HG03280 (cell line): ENCODE data around the gene ADCYAP1R1.

Experiments
- ATAC-seq: cut with Tn5 transposase; IDR thresholded peaks from one replicate; pipeline ENCODE4 v1.9.1; 2021; ENCODE audit warnings: mild to moderate bottlenecking, moderate library complexity; ENCODE audit not compliant: unreplicated experiment

ADCYAP1R1 gene

DNA sequence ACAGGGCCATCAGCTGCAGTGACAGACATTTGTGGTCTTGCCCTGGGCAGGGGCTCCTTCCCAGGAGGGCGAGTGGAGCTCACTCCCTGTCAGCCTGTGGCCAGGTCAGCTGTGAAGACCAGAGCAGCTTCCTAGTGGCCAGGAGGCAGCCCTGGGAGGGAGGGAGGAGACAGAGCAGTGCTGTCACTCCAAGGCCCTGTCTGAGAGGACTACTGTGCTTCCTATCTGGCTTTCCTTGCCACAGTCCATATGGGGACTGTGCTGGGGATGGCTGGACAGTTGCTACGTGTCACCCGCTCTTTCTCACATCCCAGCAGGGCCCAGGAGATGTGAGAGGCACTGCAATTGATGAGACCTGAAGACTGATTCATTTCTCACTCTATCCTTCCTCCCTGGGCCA, 15.2 kb upstream of the ADCYAP1R1 start:
- no peak for ATAC-seq

DNA sequence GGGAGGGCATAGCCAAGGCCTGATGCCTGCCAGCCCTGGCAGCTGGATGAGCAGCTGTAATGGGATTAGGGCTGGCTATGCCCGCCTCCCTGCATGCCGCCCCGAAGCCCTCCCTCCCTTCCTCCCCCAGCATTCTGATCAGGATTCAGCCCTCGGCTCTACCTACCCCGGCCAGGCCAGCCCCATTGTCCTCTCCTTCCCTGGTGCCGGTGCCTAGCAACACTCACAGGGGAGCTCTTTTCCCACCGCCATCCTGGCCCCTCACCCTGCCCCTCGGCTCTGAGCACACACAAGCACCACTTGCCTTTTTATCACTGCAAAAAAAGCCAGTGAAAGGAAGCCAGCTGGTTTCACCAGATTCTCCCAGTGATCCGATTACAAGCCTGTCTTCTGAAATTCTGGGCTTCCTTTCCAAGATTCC, 9.0 kb upstream of the ADCYAP1R1 start:
- no peak for ATAC-seq

DNA sequence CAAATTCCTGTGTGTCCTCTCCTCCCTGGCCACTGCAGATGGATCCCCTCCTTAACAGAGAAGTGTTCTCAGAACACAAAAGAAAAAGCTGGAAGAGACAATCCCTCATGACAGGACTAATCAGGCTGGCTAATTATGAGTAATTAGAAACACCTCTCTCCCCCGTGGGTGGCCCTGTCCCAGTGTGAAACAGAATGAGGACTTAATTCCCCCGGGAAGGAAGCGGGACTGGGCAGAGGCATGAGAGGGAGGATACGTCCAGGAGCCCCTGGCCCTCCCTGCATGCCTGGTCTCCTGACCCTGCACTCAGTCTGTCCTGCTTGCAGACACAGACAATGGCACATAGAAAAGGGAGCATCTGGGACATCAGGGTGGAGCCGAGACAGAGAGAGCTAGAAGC, 7.6 kb upstream of the ADCYAP1R1 start:
- ATAC-seq, result no peak

DNA sequence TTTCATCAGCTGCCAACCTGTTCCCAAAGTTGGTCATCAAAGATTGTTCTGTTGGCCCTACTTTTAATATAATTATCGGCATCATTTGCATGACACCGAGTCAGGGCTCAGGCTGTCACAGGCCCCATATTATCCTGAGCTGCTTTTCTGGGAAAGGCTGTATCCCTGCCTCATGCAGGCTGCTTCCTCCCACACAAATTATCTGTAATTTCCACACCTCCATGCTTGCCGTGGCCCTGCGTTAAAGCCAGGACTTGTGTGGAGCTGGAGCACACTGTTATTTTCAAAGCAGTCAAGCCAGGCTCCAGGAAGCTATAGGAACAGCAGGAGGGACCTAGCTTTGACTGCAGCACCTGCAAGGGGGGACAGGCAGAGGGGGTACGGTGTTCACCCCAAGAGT, 5.4 kb upstream of the ADCYAP1R1 start:
- ATAC-seq, result no peak

DNA sequence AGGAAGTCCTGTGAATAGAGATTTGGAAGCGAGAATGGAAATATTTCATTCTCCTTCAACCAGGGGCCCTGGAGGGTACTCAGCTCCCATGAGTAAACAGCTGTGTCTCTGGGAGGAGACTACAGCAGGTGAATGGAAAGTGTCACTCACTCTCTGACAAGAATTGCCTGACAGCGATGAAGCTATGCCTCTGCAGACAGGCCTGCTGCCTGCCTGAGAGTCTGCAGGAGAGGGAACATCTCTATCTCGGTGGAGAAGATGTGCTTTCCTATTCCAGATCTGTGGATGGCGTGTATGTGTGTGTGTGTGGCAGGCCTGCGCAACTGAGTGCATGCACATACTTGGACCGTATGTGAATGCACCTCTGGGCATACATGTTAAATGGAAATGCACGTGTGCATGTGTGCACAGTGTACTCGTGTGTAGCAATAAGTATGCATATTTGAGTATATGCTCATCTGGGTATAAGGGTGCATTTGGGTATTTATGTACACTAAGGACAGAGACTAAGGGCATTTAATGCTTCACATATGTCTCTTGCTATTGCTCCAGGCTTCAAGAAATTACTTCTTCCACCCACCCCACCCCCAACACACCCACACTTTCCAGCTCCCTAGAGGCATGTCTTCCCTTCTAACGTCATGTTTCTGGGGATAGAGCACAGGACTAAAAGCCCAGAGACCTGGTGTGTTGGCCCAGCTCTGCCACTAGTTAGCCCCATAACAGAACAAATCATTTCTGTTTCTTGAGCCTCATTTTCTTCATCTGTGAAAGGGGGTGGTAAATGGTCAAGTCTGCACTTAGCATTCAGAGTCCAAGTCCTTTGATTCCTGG, 4.6 kb upstream of the ADCYAP1R1 start:
- ATAC-seq, result no peak

DNA sequence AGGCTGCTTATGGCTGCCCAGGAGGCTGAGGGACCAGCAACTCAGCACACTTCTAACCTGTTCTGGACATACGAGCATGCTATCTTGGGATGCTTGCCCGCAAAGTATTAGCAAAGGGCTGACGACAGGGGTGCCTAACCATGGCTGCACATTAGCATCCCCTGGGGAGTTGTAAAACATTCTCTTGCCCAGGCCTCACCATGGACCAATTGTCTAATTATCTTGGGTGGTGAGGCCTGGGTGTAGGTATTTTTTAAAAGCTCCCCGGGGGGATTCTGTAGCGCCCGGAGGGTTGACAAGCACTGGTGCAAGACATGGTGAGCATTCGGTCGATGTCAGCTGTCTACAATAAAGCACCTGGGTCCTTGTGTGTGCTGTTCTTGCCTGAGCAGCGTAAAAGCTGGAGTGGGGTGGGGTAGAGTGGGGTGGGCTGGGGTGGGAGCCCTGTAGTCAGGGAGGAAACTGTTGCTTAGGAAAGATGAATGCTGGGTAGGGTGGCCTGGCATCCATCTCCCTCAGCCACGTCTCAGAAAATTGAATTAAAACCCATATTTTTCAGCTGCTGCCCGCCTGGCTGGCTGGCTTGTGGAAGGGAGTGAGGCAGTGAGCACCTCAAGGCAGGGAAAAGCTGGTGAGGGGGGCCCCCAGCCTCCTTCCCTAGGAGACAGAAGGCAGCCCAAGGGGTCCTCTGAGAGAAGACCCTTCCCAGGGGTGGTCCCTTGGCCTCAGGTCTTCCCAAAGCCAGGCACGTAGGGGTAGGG, 2.9 kb upstream of the ADCYAP1R1 start:
- ATAC-seq, result no peak

DNA sequence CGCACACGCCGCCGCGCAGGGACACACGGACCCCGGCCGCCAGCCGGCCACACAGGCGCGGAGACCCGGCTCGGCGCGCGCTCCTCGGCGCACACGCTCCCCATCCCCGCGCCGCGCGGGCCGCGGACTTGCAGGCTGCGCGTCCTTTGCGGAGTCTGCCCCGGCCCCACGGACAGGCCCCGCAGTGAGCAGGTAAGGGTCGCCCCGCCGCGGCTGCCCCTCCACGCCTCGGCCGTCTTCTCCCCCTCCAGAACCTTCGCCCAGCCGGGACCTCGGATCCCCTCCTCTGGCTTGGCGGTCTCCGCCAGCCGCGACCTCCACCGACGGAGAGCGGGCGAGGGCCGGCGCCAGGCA, 356 bp downstream of the ADCYAP1R1 start:
- no peak for ATAC-seq

DNA sequence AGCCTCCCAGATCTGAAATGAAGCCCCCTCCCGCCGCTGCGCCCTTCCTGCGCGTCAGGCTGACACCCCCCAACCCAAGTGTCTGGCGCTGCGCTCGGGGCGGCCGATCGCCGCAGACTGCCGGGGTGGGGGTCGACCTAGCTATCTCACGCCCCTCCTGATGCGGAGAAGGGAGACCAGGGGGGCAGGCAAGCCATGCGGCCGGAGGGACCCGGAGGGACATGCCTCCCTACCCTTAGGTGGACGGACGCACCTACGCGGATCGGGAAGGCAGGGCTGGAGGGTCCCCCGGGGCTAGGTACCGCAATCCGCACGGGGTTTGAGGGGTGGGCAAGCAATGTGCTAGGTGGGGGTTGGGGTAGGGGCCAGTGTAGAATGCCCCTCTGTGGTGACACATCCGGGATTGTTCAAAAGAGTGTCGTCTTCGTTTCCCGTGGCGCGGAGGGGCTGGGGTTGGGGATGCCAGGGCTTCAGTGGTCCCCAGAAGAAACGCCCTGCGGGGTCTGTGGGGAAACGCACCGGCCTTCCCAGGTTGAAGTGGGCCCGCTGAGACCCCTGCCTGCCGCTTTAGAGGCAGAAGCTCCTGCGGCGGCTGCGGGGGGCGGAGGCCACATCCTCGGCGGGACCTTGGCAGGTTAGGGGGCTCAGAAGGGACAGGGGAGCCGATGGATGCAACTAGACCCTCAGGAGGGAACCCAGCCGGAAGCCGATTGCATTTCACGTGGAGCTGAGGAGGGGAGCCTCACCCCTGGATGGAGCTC, 913 bp downstream of the ADCYAP1R1 start:
- no peak for ATAC-seq

DNA sequence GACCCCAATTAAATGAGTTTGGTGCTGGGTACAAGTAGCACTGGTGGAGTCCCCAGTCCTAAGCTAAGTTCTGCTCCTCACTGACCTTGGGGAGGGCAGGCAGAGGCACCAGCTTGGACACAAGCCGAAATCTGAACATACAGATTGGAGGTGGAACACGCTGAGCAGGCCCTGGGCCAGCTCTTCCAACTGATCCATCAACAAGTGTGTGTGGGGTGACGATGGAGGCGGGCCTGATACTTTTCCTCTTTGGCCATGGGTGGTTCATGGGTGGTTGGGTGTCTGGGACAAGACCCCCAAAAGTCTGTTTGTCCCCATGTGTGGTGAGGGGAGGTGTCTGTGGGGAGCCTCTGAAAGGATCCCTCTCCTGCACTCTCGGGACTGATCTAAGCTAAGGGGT, 1.9 kb downstream of the ADCYAP1R1 start:
- no peak for ATAC-seq

DNA sequence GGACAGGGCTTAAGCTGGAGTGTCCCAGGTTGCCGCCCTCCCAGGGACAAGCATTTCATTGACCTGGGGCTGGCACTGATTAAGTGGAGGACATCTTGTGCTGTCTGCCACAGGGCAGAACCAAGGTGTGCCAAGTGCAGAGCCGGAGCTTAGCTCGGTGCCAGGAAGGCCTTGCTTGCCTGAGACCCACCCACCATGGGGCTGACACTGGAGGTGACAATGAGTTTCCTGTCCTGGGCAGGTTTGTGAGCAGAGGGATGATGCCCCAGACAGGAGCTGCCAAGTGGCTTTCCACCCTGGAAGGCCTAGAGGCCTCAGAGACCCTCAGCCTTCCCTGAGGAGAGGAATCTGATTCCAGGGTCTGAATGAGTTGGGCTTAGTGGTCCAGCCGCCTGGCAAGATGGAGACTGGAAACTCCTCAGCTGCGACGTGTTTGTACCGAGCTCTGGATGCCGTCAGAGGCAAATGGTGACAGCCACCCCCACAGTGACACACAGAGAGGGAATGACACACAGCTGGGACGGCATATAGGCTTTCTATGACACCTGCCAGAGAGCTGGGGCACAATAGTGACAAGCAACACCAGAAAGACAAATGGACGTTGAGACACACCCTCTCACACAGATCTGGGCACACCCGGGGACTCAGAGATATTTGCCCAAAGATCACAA, 2.6 kb downstream of the ADCYAP1R1 start:
- ATAC-seq, result no peak

DNA sequence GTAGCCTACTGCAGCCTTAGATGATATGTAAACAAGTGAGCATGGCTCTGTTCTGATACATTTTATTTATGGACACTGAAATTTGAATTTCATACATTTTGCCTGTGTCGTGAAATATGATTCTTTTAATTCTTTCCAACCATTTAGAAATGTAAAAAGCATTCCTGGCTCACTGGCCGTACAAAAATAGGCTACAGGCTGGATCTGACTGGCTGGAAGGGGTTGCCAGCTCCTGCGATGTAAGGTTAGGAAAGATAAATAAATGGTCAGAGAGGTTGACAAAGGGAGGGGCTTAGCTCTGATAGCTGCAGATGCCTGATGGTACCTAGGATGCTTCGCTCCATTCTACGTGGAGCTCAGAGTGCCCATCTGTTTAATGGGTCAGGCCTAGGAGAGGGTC, 3.4 kb downstream of the ADCYAP1R1 start:
- ATAC-seq, result no peak

DNA sequence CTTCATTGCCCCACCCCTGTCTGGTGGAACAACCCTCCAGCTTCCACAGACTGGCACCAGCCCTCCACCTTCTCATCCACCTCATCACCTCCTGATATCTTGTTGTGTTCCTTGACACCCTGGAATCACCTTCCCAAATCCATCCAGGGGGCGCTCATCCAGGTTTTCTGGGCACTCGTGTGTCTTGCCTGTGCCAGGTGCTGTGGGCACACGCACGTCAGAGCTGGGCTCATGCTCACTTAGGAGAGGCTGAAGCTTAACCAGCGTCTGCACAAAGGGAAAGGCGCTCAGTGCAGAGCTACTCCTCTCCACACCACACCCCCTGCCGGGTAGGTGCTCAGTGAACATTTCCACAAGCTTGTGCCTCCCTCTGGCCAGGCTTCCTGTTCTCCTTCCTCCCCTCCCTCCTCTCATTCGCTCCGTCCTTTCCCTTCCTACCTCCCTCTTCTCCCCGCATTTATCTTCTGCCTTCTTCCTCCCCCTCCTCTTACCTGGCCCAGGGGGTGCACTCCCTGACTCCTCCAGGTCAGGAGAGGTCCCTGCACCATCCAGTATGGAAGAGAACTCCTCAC, 4.8 kb downstream of the ADCYAP1R1 start:
- ATAC-seq, result no peak

DNA sequence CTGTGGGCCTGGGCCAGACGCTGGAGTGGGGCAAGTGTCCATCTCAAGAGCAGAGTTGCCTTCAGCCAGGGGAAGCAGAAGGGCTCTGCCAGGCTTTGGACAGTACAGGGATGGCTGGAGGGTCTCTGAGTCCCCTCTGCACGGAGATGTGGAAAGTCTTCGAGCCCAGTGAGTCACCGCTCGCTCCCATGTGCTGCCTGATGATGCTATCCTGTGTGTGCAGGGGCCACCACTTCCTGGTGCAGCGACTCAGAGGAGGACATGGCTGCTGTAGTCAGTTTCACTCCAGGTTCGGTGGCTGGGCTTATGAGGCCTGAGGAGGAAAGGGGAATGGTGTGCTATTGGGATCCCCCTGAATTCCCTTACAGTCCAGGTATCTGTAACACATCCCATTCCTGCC, 6.0 kb downstream of the ADCYAP1R1 start:
- ATAC-seq, result no peak

DNA sequence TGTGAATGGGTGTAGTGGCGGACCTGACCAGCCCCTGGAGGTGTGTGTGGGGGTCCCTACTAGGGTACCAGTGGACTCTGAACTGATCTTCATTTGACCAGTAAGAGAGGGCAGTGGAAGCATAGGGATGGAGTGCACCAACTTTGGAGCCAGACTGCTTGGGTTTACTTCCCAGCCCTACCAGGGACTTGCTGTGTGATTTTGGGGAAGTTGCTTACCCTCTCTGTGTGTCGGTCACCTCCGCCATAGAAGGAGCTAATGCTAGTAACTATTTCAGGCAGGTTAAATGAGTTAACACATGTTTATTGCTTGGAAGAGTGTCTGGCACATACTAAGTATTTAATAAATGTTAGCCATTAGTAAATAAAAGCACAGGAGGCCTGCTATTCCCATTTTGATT, 6.6 kb downstream of the ADCYAP1R1 start:
- no peak for ATAC-seq

DNA sequence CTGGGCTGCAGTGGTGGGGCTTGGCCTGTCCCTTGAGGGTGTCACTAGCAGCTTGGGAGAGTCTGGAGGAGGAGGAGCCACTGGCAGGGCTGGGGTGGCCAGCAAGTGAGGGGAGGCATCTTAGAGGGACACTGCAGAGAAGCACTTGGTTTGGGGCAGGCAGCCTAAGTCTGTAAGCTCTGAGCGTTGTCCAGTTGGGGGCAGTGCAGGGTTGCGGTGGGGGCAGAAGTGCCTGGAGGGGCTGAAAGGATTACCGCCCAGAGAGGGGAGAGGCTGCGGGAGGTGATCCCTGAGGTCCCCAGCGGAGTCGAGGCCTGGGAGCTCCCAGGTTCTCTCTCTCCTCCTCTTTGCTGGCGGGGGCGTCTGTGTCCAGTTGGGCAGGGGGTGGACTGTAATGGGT, 7.4 kb downstream of the ADCYAP1R1 start:
- no peak for ATAC-seq

DNA sequence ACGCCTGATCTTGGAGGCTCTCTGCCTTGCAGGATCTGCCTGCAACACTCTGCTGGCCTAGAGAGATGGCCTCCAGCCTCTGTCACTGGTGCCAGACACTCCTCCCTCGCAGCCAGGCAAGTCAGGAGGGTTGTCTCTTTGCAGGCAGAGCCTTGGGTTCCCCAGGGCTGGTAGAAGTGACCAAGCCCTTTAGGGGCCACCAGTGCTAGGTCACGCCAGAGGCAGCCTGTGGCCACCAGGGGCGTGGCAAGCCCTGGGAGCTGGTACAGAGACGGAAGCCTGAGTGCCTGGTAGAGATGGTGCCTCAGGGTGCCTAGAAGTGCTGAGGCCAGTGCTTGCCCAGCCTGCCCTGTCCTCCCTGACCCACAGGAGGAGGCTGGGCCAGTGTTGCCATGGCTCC, 9.1 kb downstream of the ADCYAP1R1 start:
- ATAC-seq, result no peak

DNA sequence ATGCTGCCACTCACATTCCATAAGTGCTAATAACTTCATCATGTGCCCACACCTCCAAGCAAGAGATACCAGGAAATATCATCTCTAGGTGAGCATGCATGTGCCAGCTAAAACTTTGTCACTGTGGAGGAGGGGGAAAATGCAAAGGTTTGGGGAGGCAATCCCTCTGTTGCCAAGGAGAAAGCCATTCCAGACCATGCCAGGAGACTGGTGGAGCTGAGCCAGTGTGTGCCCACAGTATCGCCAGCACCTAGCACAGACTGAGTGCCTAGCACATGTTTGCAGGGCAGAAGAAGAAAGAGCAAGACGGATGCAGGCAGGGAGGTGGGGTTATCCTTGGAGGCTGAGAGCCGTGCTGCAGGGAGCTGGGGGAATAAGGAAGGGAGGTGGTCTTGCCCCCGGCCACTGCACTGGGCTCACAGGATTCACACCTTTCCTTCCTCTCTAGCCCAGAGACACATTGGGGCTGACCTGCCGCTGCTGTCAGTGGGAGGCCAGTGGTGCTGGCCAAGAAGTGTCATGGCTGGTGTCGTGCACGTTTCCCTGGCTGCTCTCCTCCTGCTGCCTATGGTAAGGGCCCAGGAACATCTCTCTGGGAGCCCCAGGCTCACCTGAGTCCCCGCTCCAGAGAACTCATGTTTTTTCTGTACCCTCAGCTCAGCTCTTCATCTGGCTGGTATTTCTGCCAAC, 10.8 kb downstream of the ADCYAP1R1 start:
- ATAC-seq, result no peak

DNA sequence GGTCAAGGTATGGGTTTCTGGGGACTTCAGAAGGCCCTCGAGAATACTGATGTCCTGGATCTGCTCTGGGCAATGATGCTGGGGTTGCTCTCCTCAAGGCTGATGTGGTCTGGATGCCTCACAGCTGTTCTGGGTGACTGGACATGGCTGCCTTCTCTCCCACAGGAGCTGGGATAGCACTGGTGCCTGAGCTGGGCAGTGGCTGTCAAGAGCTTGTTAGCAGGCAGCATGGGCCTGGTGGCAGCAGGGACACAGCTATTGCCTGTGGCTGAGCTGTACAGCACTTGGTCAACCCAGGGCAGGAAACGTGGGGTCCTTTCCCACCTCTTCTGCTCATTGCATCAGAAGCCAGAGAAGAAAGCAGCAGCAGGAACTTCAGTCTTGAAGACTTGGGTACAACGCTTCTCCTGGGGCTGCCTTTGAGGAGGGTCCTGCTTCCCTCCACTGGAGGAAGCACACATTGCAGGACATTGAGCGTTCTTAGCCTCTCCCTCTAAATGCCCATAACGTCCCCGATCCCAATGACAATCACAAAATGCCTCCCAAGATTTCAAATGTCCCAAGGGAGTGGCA, 13.0 kb downstream of the ADCYAP1R1 start:
- ATAC-seq, result no peak

DNA sequence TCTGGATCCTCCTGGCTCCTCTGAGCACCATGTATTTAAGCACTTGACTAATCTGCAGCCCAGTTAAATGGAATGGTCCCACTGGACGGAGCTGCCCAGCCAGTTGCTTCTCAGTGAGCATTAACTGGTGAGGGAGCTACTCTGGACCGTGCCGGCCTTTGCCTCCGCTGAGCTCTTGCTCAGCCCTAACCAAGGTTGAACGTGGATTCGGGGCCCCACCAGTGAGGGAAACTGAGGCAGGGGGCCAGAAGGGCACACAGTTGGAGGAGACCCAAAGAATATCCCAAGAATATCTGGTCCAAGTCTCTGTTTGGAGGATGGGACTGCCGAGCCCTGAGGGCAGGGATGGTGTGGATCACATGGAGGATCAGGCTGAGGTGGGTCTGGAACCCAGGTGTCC, 13.7 kb downstream of the ADCYAP1R1 start:
- no peak for ATAC-seq
